ENCODE data around the gene CLHC1. TPM values are rescaled to one million over a fixed set of nuclear protein-coding genes. Genes with fewer than 3 reads are reported as not detected.

Gene CLHC1
- polyA plus RNA-seq, 3 donors: 2.4 to 5.0 TPM; not detected in 1

DNA sequence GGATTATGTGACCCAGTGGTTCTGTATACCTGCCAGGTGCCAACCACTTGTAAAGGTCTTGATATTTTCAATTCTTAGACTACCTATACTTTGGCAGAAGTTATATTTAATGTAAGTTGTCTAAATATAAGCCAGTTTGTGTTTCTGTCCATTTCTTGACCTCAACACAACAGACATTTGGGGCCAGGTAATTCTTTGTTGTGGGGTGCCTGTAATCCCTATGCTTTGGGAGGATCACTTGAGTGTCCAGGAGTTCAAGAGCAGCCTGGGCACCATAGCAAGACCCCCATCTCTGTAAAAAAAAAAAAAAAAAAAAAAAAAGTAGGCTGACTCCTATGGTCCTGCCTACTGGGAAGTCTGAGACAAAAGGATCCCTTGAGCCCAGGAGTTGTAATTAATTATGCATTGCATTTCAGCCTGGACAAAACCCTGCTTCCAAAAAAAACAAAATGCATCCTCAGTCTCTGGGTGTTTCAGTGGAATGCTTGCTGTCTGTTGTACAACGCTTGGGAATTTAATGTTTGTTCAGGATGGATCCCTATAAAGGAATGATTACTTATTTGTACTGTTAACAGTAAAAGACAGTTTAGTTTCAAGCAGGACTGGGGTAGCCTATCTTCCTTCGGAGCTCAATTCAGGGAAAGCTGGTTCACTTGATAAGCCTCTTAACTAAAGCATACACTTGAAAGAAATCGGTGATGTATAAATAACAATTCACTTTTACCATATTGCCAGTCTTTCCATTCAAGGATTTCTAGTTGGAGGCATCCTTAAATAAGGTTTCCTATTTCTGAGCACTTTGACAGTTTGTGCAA, 3.8 kb upstream of the CLHC1 start:
- peaks cover 35% of the 10 kb centered on the region for H3K79me2 ChIP-seq (ENCODE audit: insufficient read depth, low read length)
- H3K9me3 ChIP-seq (replicated peaks in 1 of 2; ENCODE audit: control insufficient read depth in 1 of 2, insufficient read depth in 1 of 2, low read length in 2 of 2): no peaks in the 10 kb centered on the region
- no peak overlapping the region for H3K4me2 ChIP-seq (replicated peaks; ENCODE audit: extremely low read depth, low read length, poor library complexity, severe bottlenecking)
- H2AFZ ChIP-seq (ENCODE audit: insufficient read depth, low read depth, low read length, poor library complexity, severe bottlenecking): no peak overlapping the region
- H3K36me3 Mint-ChIP-seq: peaks cover 43 to 70% of the 10 kb centered on the region in 2 donors
- H3K36me3 ChIP-seq (replicated peaks in 1 of 2; ENCODE audit: control insufficient read depth in 1 of 2, insufficient read depth in 2 of 2, low read length in 2 of 2): peaks cover 46 to 62% of the 10 kb centered on the region in 2 donors
- H3K4me1 ChIP-seq (ENCODE audit: control insufficient read depth in 1 of 2, insufficient read depth in 2 of 2, low read length in 2 of 2): peaks cover 17 to 28% of the 10 kb centered on the region in 2 donors
- H3K4me3 ChIP-seq (replicated peaks in 1 of 3; ENCODE audit: low read depth in 2 of 3, low read length in 3 of 3): no peak overlapping the region
- H3K9me3 Mint-ChIP-seq: no peaks in the 10 kb centered on the region
- WGBS (ENCODE audit: insufficient coverage): 100% methylated on average over 2 of the region's 3 CpGs
- no peak overlapping the region for H3K4me3 Mint-ChIP-seq
- intact Hi-C loops (cut with micrococcal nuclease): loop anchor here in 1 of 2 donors (10.0 kb wide), 1 partner anchor 379 kb away; the partner anchor contains the start of gene PPP4R3B
- no peak for DNase-seq
- H3K27ac ChIP-seq (ENCODE audit: low read depth in 1 of 2, low read length in 2 of 2): no peak overlapping the region
- peaks cover 24% of the 10 kb centered on the region for H3K4me1 Mint-ChIP-seq
- H3K27ac Mint-ChIP-seq: peak overlapping the region in 1 of 7 donors; percentile 46
- no peak overlapping the region for H3K9ac ChIP-seq (ENCODE audit: insufficient read depth, low read length, poor library complexity, severe bottlenecking)
- TF ChIP-seq, protein P1, sequence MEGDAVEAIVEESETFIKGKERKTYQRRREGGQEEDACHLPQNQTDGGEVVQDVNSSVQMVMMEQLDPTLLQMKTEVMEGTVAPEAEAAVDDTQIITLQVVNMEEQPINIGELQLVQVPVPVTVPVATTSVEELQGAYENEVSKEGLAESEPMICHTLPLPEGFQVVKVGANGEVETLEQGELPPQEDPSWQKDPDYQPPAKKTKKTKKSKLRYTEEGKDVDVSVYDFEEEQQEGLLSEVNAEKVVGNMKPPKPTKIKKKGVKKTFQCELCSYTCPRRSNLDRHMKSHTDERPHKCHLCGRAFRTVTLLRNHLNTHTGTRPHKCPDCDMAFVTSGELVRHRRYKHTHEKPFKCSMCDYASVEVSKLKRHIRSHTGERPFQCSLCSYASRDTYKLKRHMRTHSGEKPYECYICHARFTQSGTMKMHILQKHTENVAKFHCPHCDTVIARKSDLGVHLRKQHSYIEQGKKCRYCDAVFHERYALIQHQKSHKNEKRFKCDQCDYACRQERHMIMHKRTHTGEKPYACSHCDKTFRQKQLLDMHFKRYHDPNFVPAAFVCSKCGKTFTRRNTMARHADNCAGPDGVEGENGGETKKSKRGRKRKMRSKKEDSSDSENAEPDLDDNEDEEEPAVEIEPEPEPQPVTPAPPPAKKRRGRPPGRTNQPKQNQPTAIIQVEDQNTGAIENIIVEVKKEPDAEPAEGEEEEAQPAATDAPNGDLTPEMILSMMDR (IDR thresholded peaks at IDR 0.05): no peak
- no peaks in the 10 kb centered on the region for H3K27me3 Mint-ChIP-seq (ENCODE audit: low read depth in 3 of 3)
- no peaks in the 10 kb centered on the region for H3K27me3 ChIP-seq (ENCODE audit: control insufficient read depth in 2 of 2, insufficient read depth in 2 of 2, low read length in 2 of 2)
- H4K20me1 ChIP-seq (ENCODE audit: insufficient read depth, low read length): peaks cover 28% of the 10 kb centered on the region

DNA sequence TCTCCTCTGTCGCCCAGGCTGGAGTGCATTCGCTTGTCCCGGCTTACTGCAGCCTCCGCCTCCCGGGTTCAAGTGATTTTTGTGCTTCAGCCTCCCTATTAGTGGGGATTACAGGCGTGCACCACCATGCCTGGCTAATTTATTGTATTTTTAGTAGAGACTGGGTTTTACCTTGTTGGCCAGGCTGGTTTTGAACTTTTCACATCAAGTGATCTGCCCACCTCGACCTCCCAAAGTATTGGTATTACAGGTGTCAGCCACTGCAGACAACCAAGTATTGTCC, 1.5 kb upstream of the CLHC1 start:
- Histone ChIP-seq H3K4me1 (ENCODE audit: control insufficient read depth in 1 of 2, insufficient read depth in 2 of 2, low read length in 2 of 2) (peaks cover 17 to 29% of the 10 kb centered on the region in 2 donors), H2AFZ (ENCODE audit: insufficient read depth, low read depth, low read length, poor library complexity, severe bottlenecking) (no peak overlapping the region), H3K9ac (ENCODE audit: insufficient read depth, low read length, poor library complexity, severe bottlenecking) (peak overlapping the region; percentile 88), H3K27ac (ENCODE audit: low read depth in 1 of 2, low read length in 2 of 2) (peak overlapping the region in 1 of 2 donors; percentile 93), H3K36me3 (replicated peaks in 1 of 2; ENCODE audit: control insufficient read depth in 1 of 2, insufficient read depth in 2 of 2, low read length in 2 of 2) (peaks cover 35 to 49% of the 10 kb centered on the region in 2 donors), H4K20me1 (ENCODE audit: insufficient read depth, low read length) (peaks cover 28% of the 10 kb centered on the region), H3K27me3 (ENCODE audit: control insufficient read depth in 2 of 2, insufficient read depth in 2 of 2, low read length in 2 of 2) (no peaks in the 10 kb centered on the region), H3K4me3 (replicated peaks in 1 of 3; ENCODE audit: low read depth in 2 of 3, low read length in 3 of 3) (peak overlapping the region in 2 of 3 experiments; percentile 84 to 86), H3K9me3 (replicated peaks in 1 of 2; ENCODE audit: control insufficient read depth in 1 of 2, insufficient read depth in 1 of 2, low read length in 2 of 2) (no peaks in the 10 kb centered on the region), H3K4me2 (replicated peaks; ENCODE audit: extremely low read depth, low read length, poor library complexity, severe bottlenecking) (peak overlapping the region; percentile 95), H3K79me2 (ENCODE audit: insufficient read depth, low read length) (peaks cover 49% of the 10 kb centered on the region)
- Mint-ChIP-seq H3K9me3 (no peaks in the 10 kb centered on the region), H3K27ac (peak overlapping the region in 6 of 7 donors; percentile 18 to 99 (median 94)), H3K4me1 (peaks cover 24% of the 10 kb centered on the region), H3K36me3 (peaks cover 31 to 53% of the 10 kb centered on the region in 2 donors), H3K27me3 (ENCODE audit: low read depth in 3 of 3) (no peaks in the 10 kb centered on the region), H3K4me3 (peak overlapping the region; percentile 100)
- 95% methylated on average over 4 of the region's 7 CpGs for WGBS (ENCODE audit: insufficient coverage)
- intact Hi-C loops (cut with micrococcal nuclease): loop anchor here in 1 of 2 donors (5.0 to 10.0 kb wide), 2 partner anchors 381 to 511 kb away; partner anchors contain the start of genes EML6 and PPP4R3B
- TF ChIP-seq, protein P1 (IDR thresholded peaks at IDR 0.05): no peak
- DNase-seq: no peak
